Endothelial cell of umbilical vein (primary cell): ENCODE data around the gene THBS3. TPM values are rescaled to one million over a fixed set of nuclear protein-coding genes. Genes with fewer than 3 reads are reported as not detected.

Experiments
- BruUV-seq: library from RNA; stranded (reverse); fragments of 400-500 nt; replicated peaks from 2 replicates; lab custom pipeline; 2021; lab: Mats Ljungman, UMichigan
- CTCF ChIA-PET: fragments of 300-600, 350-600 bp; sonication (Branson Sonifier 250); formaldehyde crosslinking; loops from one replicate; lab custom pipeline; 2021; ENCODE audit warnings: antibody characterized with exemption, inconsistent platforms; lab: Charles Lee
- POLR2A ChIA-PET: fragments of 300-600, 350-600 bp; sonication (Branson Sonifier 250); formaldehyde crosslinking; loops from one replicate; lab custom pipeline; 2021; ENCODE audit warnings: antibody characterized with exemption, inconsistent platforms; lab: Charles Lee
- DNase-seq: peaks from one replicate; pipeline ENCODE4 v3.0.0-alpha.2; 2011; ENCODE audit warnings: low read depth, low spot score
- FAIRE-seq: peaks from 2 replicates; lab custom pipeline; 2011; peaks lifted over from hg19 to GRCh38; lab: Jason Lieb, UNC
- H2AFZ ChIP-seq: 2 replicates; pipeline ENCODE4 v1.6.0; 2012; ENCODE audit warnings: low read depth, low read length, control low read depth, inconsistent platforms
- H3K27ac ChIP-seq: 2 replicates; pipeline ENCODE4 v1.5.1; 2011; ENCODE audit warnings: low read depth, mild to moderate bottlenecking, control low read depth, low read length, moderate library complexity; ENCODE audit not compliant: insufficient read depth
- H3K27me3 ChIP-seq, 2 experiments: 2 replicates each; pipeline versions ENCODE4 v1.6.0 to v1.6.1; 2011; ENCODE audit warnings: low read length in 2 of 2, mixed read lengths in 1 of 2; ENCODE audit not compliant: control insufficient read depth in 2 of 2, insufficient read depth in 2 of 2
- H3K36me3 ChIP-seq, 2 experiments: 2 replicates in 1 of 2; 3 replicates in 1 of 2; pipeline ENCODE4 v1.5.1; 2011; ENCODE audit warnings: low read length in 2 of 2, mild to moderate bottlenecking in 1 of 2, moderate library complexity in 1 of 2; ENCODE audit not compliant: control insufficient read depth in 2 of 2, insufficient read depth in 2 of 2; ENCODE audit errors: extremely low read depth in 1 of 2
- H3K4me1 ChIP-seq: 3 replicates; pipeline ENCODE4 v1.5.1; 2011; ENCODE audit warnings: mild to moderate bottlenecking, low read length; ENCODE audit not compliant: control insufficient read depth, insufficient read depth; ENCODE audit errors: extremely low read depth
- H3K4me2 ChIP-seq: 2 replicates; pipeline ENCODE4 v1.6.1; 2011; ENCODE audit warnings: low read length, control low read depth, mixed read lengths; ENCODE audit not compliant: insufficient read depth
- H3K4me3 ChIP-seq, 3 experiments: fragments of 200-600 bp in 1 of 3; sonication (generic), shearing (Covaris generic) in 1 of 3; replicated peaks in 1 of 3; 2 replicates each; pipeline ENCODE4 v1.5.1; 2011 to 2016; ENCODE audit warnings: control low read depth in 3 of 3, low read length in 3 of 3, mild to moderate bottlenecking in 2 of 3, inconsistent platforms in 1 of 3, low read depth in 1 of 3, moderate library complexity in 1 of 3; ENCODE audit not compliant: insufficient read depth in 1 of 3
- H3K79me2 ChIP-seq: 2 replicates; pipeline ENCODE4 v1.6.0; 2012; ENCODE audit warnings: low read length, inconsistent platforms; ENCODE audit not compliant: control insufficient read depth, insufficient read depth
- H3K9ac ChIP-seq: replicated peaks from 2 replicates; pipeline ENCODE3; 2011; ENCODE audit warnings: low read length, control low read depth; ENCODE audit not compliant: insufficient read depth; ENCODE audit errors: extremely low read depth
- H3K9me1 ChIP-seq: replicated peaks from 3 replicates; pipeline ENCODE4 v1.6.0; 2011; ENCODE audit warnings: mild to moderate bottlenecking, low read length; ENCODE audit not compliant: control insufficient read depth, insufficient read depth; ENCODE audit errors: extremely low read depth
- H3K9me3 ChIP-seq: replicated peaks from 2 replicates; pipeline ENCODE4 v1.5.1; 2012; ENCODE audit warnings: low read length, inconsistent platforms; ENCODE audit not compliant: control insufficient read depth, insufficient read depth
- H4K20me1 ChIP-seq: replicated peaks from 2 replicates; pipeline ENCODE3; 2011; ENCODE audit warnings: mild to moderate bottlenecking, low read length; ENCODE audit not compliant: control insufficient read depth, insufficient read depth; ENCODE audit errors: extremely low read depth
- CTCF ChIP-seq, 2 donors: IDR thresholded peaks; 1 replicate in 1 of 2; 2 replicates in 1 of 2; pipeline ENCODE4 v1.5.1; 2011; ENCODE audit warnings: low read length in 2 of 2, mild to moderate bottlenecking in 2 of 2, moderate library complexity in 2 of 2, control low read depth in 1 of 2, inconsistent platforms in 1 of 2, low read depth in 1 of 2; ENCODE audit not compliant: insufficient read depth in 1 of 2; ENCODE audit errors: extremely low read depth in 1 of 2
- EZH2 ChIP-seq: IDR thresholded peaks from 2 replicates; pipeline ENCODE4 v1.6.1; 2012; ENCODE audit warnings: borderline replicate concordance, low read depth, mild to moderate bottlenecking, moderate library complexity, low read length, inconsistent platforms; ENCODE audit not compliant: severe bottlenecking
- FOS ChIP-seq: IDR thresholded peaks from 2 replicates; pipeline ENCODE4 v1.6.1; 2011; ENCODE audit warnings: mild to moderate bottlenecking, low read length, moderate library complexity, borderline replicate concordance; ENCODE audit not compliant: insufficient read depth
- GATA2 ChIP-seq: IDR thresholded peaks from 2 replicates; pipeline ENCODE4 v1.7.0; 2011; ENCODE audit warnings: low read depth, mild to moderate bottlenecking, moderate library complexity, mixed read lengths, low read length; ENCODE audit not compliant: insufficient read length, insufficient read depth
- JUN ChIP-seq: IDR thresholded peaks from 2 replicates; pipeline ENCODE4 v1.6.1; 2011; ENCODE audit warnings: borderline replicate concordance, low read depth; ENCODE audit not compliant: insufficient read length, insufficient read depth
- MYC ChIP-seq: IDR thresholded peaks from one replicate; pipeline ENCODE4 v1.6.1; 2011; ENCODE audit warnings: mild to moderate bottlenecking, low read depth, low read length
- POLR2A ChIP-seq: IDR thresholded peaks from 2 replicates; pipeline ENCODE4 v1.6.1; 2012; ENCODE audit warnings: low read depth, mild to moderate bottlenecking, control low read depth, low read length
- POLR2AphosphoS5 ChIP-seq: IDR thresholded peaks from 2 replicates; pipeline ENCODE4 v1.6.1; 2012; ENCODE audit warnings: low read depth, mild to moderate bottlenecking, control low read depth, low read length, moderate library complexity; ENCODE audit not compliant: insufficient read depth
- dilution Hi-C: fragments of 300-500 bp; cut with MboI; formaldehyde crosslinking; loops from one replicate; pipeline ENCODE4 v1.15.0; 2019; ENCODE audit warnings: low sequenced_read_pairs; ENCODE audit not compliant: extremely low pct_ligation_motif_present
- intact Hi-C: fragments of 100-400 bp; cut with micrococcal nuclease; formaldehyde crosslinking; loops from one replicate; pipeline ENCODE4 v1.10.0; 2022
- polyA plus RNA-seq, 4 experiments: library from polyadenylated mRNA; depleted of rRNA in 3 of 4; stranded (reverse) in 3 of 4; unstranded in 1 of 4; fragments of >200 nt; gene quantifications; 2 replicates each; pipeline versions ENCODE4 v1.2.1 to v1.2.3, GENCODE V29; 2011 to 2012; ENCODE audit warnings: missing spikeins in 1 of 4
- total RNA-seq: library from RNA; stranded (reverse); gene quantifications from 2 replicates; pipeline ENCODE4 v1.2.3, GENCODE V29; 2021

Gene THBS3
- total and polyA plus RNA-seq, 2 donors (not counting 3 experiments of a cell fraction or from before 2014, with no cell fraction given) = 23.6 to 25.7 TPM

DNA sequence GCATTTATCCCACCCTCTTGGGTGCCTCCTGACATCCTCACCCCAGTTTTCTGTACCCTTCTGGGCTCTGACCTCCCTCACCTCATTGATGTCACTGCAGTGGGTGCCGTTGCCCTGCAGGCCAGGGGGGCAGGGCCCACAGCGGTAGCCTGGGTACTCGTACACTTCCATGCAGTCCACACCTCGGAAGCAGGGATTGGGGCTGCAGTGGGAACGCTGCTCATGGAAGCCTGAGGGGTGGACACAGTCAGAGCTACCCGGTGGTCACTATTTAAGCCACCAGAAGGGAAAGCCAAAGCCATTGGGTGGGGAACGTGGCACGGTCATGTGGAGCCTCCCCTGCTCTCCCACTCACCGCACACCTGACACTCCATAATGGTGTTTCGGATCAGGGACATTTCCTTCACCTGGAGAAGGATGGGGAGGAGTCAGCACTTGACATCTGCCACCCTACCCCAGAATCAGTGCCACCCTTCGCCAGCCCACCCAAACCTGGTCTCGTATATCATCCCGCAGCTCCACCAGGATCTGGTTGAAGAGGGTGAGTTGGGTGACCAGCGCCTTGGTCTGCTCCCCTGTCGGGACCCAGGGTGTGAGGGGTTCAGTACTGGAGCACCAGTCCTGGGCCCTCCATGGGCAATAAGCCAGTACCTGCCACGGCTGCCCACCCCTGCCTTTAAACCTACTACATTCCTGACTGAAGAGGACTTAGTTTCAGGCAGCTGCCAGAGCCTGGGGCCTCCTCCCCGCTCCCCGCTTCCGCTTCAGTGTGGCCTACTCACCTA, 4.8 kb downstream of the THBS3 start:
- H3K4me2 ChIP-seq = no peak overlapping the region
- dilution Hi-C loops = no loop called here
- ChIA-PET POLR2A (no interaction called here), CTCF (interaction anchor here (0.7 to 1.6 kb wide), 4 partner anchors 9 to 41 kb away, joined by 3 to 8 read pairs (median 4); no protein-coding TSS in a partner anchor)
- H3K27me3 ChIP-seq = no peaks in the 10 kb centered on the region
- no peak overlapping the region for H3K27ac ChIP-seq
- FAIRE-seq (no peak), DNase-seq (no peak)
- intact Hi-C loops = no loop called here
- peaks cover 0 to 2% of the 10 kb centered on the region in 2 experiments for H3K36me3 ChIP-seq
- H4K20me1 ChIP-seq = no peaks in the 10 kb centered on the region
- no peaks in the 10 kb centered on the region for H3K79me2 ChIP-seq
- H3K4me1 ChIP-seq = peaks cover 10% of the 10 kb centered on the region
- BruUV-seq = no TSS peak
- H3K9me3 ChIP-seq = no peaks in the 10 kb centered on the region
- H3K9ac ChIP-seq = no peak overlapping the region
- no peaks in the 10 kb centered on the region for H3K9me1 ChIP-seq
- no peak for TF ChIP-seq EZH2
- TF ChIP-seq MYC = no peak
- TF ChIP-seq POLR2AphosphoS5 = no peak
- no peak for TF ChIP-seq CTCF (IDR thresholded peaks at IDR 0.05; ENCODE audit: extremely low read depth in 1 of 2, insufficient read depth in 1 of 2, low read depth in 1 of 2, low read length in 2 of 2)
- TF ChIP-seq GATA2 = no peak
- TF ChIP-seq FOS = no peak
- TF ChIP-seq POLR2A = no peak
- TF ChIP-seq JUN = no peak
- H3K4me3 ChIP-seq = no peak overlapping the region
- H2AFZ ChIP-seq = no peak overlapping the region
